Endothelial cell of umbilical vein (primary cell): ENCODE results near the gene CFD. TPM values are rescaled to one million over a fixed set of nuclear protein-coding genes. Genes with fewer than 3 reads are reported as not detected.

ENCODE experiments used
- BruUV-seq: library from RNA; stranded (reverse); fragments of 400-500 nt; replicated peaks from 2 replicates; lab custom pipeline; 2021; lab: Mats Ljungman, UMichigan
- CTCF ChIA-PET: fragments of 300-600, 350-600 bp; sonication (Branson Sonifier 250); formaldehyde crosslinking; loops from one replicate; lab custom pipeline; 2021; ENCODE audit warnings: antibody characterized with exemption, inconsistent platforms; lab: Charles Lee
- POLR2A ChIA-PET: fragments of 300-600, 350-600 bp; sonication (Branson Sonifier 250); formaldehyde crosslinking; loops from one replicate; lab custom pipeline; 2021; ENCODE audit warnings: antibody characterized with exemption, inconsistent platforms; lab: Charles Lee
- DNase-seq: peaks from one replicate; pipeline ENCODE4 v3.0.0-alpha.2; 2011; ENCODE audit warnings: low read depth, low spot score
- FAIRE-seq: peaks from 2 replicates; lab custom pipeline; 2011; peaks lifted over from hg19 to GRCh38; lab: Jason Lieb, UNC
- H2AFZ ChIP-seq: 2 replicates; pipeline ENCODE4 v1.6.0; 2012; ENCODE audit warnings: low read depth, low read length, control low read depth, inconsistent platforms
- H3K27ac ChIP-seq: 2 replicates; pipeline ENCODE4 v1.5.1; 2011; ENCODE audit warnings: low read depth, mild to moderate bottlenecking, control low read depth, low read length, moderate library complexity; ENCODE audit not compliant: insufficient read depth
- H3K27me3 ChIP-seq, 2 experiments: 2 replicates each; pipeline versions ENCODE4 v1.6.0 to v1.6.1; 2011; ENCODE audit warnings: low read length in 2 of 2, mixed read lengths in 1 of 2; ENCODE audit not compliant: control insufficient read depth in 2 of 2, insufficient read depth in 2 of 2
- H3K36me3 ChIP-seq, 2 experiments: 2 replicates in 1 of 2; 3 replicates in 1 of 2; pipeline ENCODE4 v1.5.1; 2011; ENCODE audit warnings: low read length in 2 of 2, mild to moderate bottlenecking in 1 of 2, moderate library complexity in 1 of 2; ENCODE audit not compliant: control insufficient read depth in 2 of 2, insufficient read depth in 2 of 2; ENCODE audit errors: extremely low read depth in 1 of 2
- H3K4me1 ChIP-seq: 3 replicates; pipeline ENCODE4 v1.5.1; 2011; ENCODE audit warnings: mild to moderate bottlenecking, low read length; ENCODE audit not compliant: control insufficient read depth, insufficient read depth; ENCODE audit errors: extremely low read depth
- H3K4me2 ChIP-seq: 2 replicates; pipeline ENCODE4 v1.6.1; 2011; ENCODE audit warnings: low read length, control low read depth, mixed read lengths; ENCODE audit not compliant: insufficient read depth
- H3K4me3 ChIP-seq, 3 experiments: fragments of 200-600 bp in 1 of 3; sonication (generic), shearing (Covaris generic) in 1 of 3; replicated peaks in 1 of 3; 2 replicates each; pipeline ENCODE4 v1.5.1; 2011 to 2016; ENCODE audit warnings: control low read depth in 3 of 3, low read length in 3 of 3, mild to moderate bottlenecking in 2 of 3, inconsistent platforms in 1 of 3, low read depth in 1 of 3, moderate library complexity in 1 of 3; ENCODE audit not compliant: insufficient read depth in 1 of 3
- H3K79me2 ChIP-seq: 2 replicates; pipeline ENCODE4 v1.6.0; 2012; ENCODE audit warnings: low read length, inconsistent platforms; ENCODE audit not compliant: control insufficient read depth, insufficient read depth
- H3K9ac ChIP-seq: replicated peaks from 2 replicates; pipeline ENCODE3; 2011; ENCODE audit warnings: low read length, control low read depth; ENCODE audit not compliant: insufficient read depth; ENCODE audit errors: extremely low read depth
- H3K9me1 ChIP-seq: replicated peaks from 3 replicates; pipeline ENCODE4 v1.6.0; 2011; ENCODE audit warnings: mild to moderate bottlenecking, low read length; ENCODE audit not compliant: control insufficient read depth, insufficient read depth; ENCODE audit errors: extremely low read depth
- H3K9me3 ChIP-seq: replicated peaks from 2 replicates; pipeline ENCODE4 v1.5.1; 2012; ENCODE audit warnings: low read length, inconsistent platforms; ENCODE audit not compliant: control insufficient read depth, insufficient read depth
- H4K20me1 ChIP-seq: replicated peaks from 2 replicates; pipeline ENCODE3; 2011; ENCODE audit warnings: mild to moderate bottlenecking, low read length; ENCODE audit not compliant: control insufficient read depth, insufficient read depth; ENCODE audit errors: extremely low read depth
- CTCF ChIP-seq, 2 donors: IDR thresholded peaks; 1 replicate in 1 of 2; 2 replicates in 1 of 2; pipeline ENCODE4 v1.5.1; 2011; ENCODE audit warnings: low read length in 2 of 2, mild to moderate bottlenecking in 2 of 2, moderate library complexity in 2 of 2, control low read depth in 1 of 2, inconsistent platforms in 1 of 2, low read depth in 1 of 2; ENCODE audit not compliant: insufficient read depth in 1 of 2; ENCODE audit errors: extremely low read depth in 1 of 2
- EZH2 ChIP-seq: IDR thresholded peaks from 2 replicates; pipeline ENCODE4 v1.6.1; 2012; ENCODE audit warnings: borderline replicate concordance, low read depth, mild to moderate bottlenecking, moderate library complexity, low read length, inconsistent platforms; ENCODE audit not compliant: severe bottlenecking
- FOS ChIP-seq: IDR thresholded peaks from 2 replicates; pipeline ENCODE4 v1.6.1; 2011; ENCODE audit warnings: mild to moderate bottlenecking, low read length, moderate library complexity, borderline replicate concordance; ENCODE audit not compliant: insufficient read depth
- GATA2 ChIP-seq: IDR thresholded peaks from 2 replicates; pipeline ENCODE4 v1.7.0; 2011; ENCODE audit warnings: low read depth, mild to moderate bottlenecking, moderate library complexity, mixed read lengths, low read length; ENCODE audit not compliant: insufficient read length, insufficient read depth
- JUN ChIP-seq: IDR thresholded peaks from 2 replicates; pipeline ENCODE4 v1.6.1; 2011; ENCODE audit warnings: borderline replicate concordance, low read depth; ENCODE audit not compliant: insufficient read length, insufficient read depth
- MAX ChIP-seq: IDR thresholded peaks from 2 replicates; pipeline ENCODE4 v1.6.1; 2011; ENCODE audit not compliant: insufficient read depth, insufficient read length
- MYC ChIP-seq: IDR thresholded peaks from one replicate; pipeline ENCODE4 v1.6.1; 2011; ENCODE audit warnings: mild to moderate bottlenecking, low read depth, low read length
- POLR2A ChIP-seq: IDR thresholded peaks from 2 replicates; pipeline ENCODE4 v1.6.1; 2012; ENCODE audit warnings: low read depth, mild to moderate bottlenecking, control low read depth, low read length
- POLR2AphosphoS5 ChIP-seq: IDR thresholded peaks from 2 replicates; pipeline ENCODE4 v1.6.1; 2012; ENCODE audit warnings: low read depth, mild to moderate bottlenecking, control low read depth, low read length, moderate library complexity; ENCODE audit not compliant: insufficient read depth
- dilution Hi-C: fragments of 300-500 bp; cut with MboI; formaldehyde crosslinking; loops from one replicate; pipeline ENCODE4 v1.15.0; 2019; ENCODE audit warnings: low sequenced_read_pairs; ENCODE audit not compliant: extremely low pct_ligation_motif_present
- intact Hi-C: fragments of 100-400 bp; cut with micrococcal nuclease; formaldehyde crosslinking; loops from one replicate; pipeline ENCODE4 v1.10.0; 2022
- polyA plus RNA-seq, 4 experiments: library from polyadenylated mRNA; depleted of rRNA in 3 of 4; stranded (reverse) in 3 of 4; unstranded in 1 of 4; fragments of >200 nt; gene quantifications; 2 replicates each; pipeline versions ENCODE4 v1.2.1 to v1.2.3, GENCODE V29; 2011 to 2012; ENCODE audit warnings: missing spikeins in 1 of 4
- total RNA-seq: library from RNA; stranded (reverse); gene quantifications from 2 replicates; pipeline ENCODE4 v1.2.3, GENCODE V29; 2021

The CFD gene
- total and polyA plus RNA-seq, 2 donors (not counting 3 experiments of a cell fraction or from before 2014, with no cell fraction given), result 0.25 to 0.40 TPM

- Histone ChIP-seq H3K79me2 (peaks cover 5% of the 10 kb centered on the region), H3K9me1 (no peaks in the 10 kb centered on the region), H3K4me2 (no peak overlapping the region), H3K36me3 (peaks cover 0 to 11% of the 10 kb centered on the region in 2 experiments), H3K27me3 (no peaks in the 10 kb centered on the region), H3K4me1 (no peaks in the 10 kb centered on the region), H3K27ac (no peak overlapping the region), H2AFZ (no peak overlapping the region), H4K20me1 (no peaks in the 10 kb centered on the region), H3K9me3 (no peaks in the 10 kb centered on the region), H3K9ac (no peak overlapping the region), H3K4me3 (no peak overlapping the region)
- FAIRE-seq (no peak), DNase-seq (no peak)
- ChIA-PET POLR2A (no interaction called here), CTCF (interaction anchor here (1.5 kb wide), 1 partner anchor 18 kb away, joined by 4 read pairs; no protein-coding TSS in a partner anchor)
- intact Hi-C loops, result no loop called here
- BruUV-seq, result no TSS peak
- dilution Hi-C loops, result no loop called here
- TF ChIP-seq JUN (no peak), CTCF (IDR thresholded peaks at IDR 0.05; ENCODE audit: extremely low read depth in 1 of 2, insufficient read depth in 1 of 2, low read depth in 1 of 2, low read length in 2 of 2) (no peak), EZH2 (no peak), MAX (no peak), FOS (no peak), GATA2 (no peak), MYC (no peak), POLR2AphosphoS5 (no peak), POLR2A (no peak)
Measured at GRCh38 chr19:896434-896833, 37.0 kb downstream of the CFD start.
